Measurements from ENCODE around the gene TMPRSS11A.

The TMPRSS11A gene

GRCh38 chr4:67963356-67963755 is at the start of gene TMPRSS11A:
Gene TMPRSS11A (minus strand): TSS chr4:67963493. CDS start chr4:67963393, 100 bp downstream.
- DNase-seq = no peak

- no peak for DNase-seq
Observed at GRCh38 chr4:68011684-68012083, 48.4 kb upstream of the TMPRSS11A start.

GRCh38 chr4:68002906-68003305 is 39.6 kb upstream of the TMPRSS11A start:
- DNase-seq = no peak

- no peak for DNase-seq
Observed at GRCh38 chr4:67996127-67996526, 32.8 kb upstream of the TMPRSS11A start.

- no peak for DNase-seq
Observed at GRCh38 chr4:67988991-67989390, 25.7 kb upstream of the TMPRSS11A start.

GRCh38 chr4:67983333-67983732 is 20.0 kb upstream of the TMPRSS11A start:
- no peak for DNase-seq

- no peak for DNase-seq
Observed at GRCh38 chr4:67980512-67980911, 17.2 kb upstream of the TMPRSS11A start.

- no peak for DNase-seq
Observed at GRCh38 chr4:67973608-67974007, 10.3 kb upstream of the TMPRSS11A start.

- no peak for DNase-seq
Observed at GRCh38 chr4:67954890-67955289, 8.4 kb downstream of the TMPRSS11A start.

- DNase-seq = no peak
Observed at GRCh38 chr4:67941074-67941473, 22.2 kb downstream of the TMPRSS11A start.

- DNase-seq = no peak
Observed at GRCh38 chr4:67940506-67940905, 22.8 kb downstream of the TMPRSS11A start.

- no peak for DNase-seq
Observed at GRCh38 chr4:67939195-67939594, 24.1 kb downstream of the TMPRSS11A start.

GRCh38 chr4:67935888-67936287 is 27.4 kb downstream of the TMPRSS11A start:
- DNase-seq = no peak

GRCh38 chr4:67934628-67935027 is 28.7 kb downstream of the TMPRSS11A start:
- no peak for DNase-seq

GRCh38 chr4:67933755-67934154 is 29.5 kb downstream of the TMPRSS11A start:
- no peak for DNase-seq

GRCh38 chr4:67933038-67933437 is 30.3 kb downstream of the TMPRSS11A start:
- no peak for DNase-seq

- DNase-seq = no peak
Observed at GRCh38 chr4:67931256-67931655, 32.0 kb downstream of the TMPRSS11A start.

- no peak for DNase-seq
Observed at GRCh38 chr4:67929426-67929825, 33.9 kb downstream of the TMPRSS11A start.

- DNase-seq = no peak
Observed at GRCh38 chr4:67928546-67928945, 34.7 kb downstream of the TMPRSS11A start.

- no peak for DNase-seq
Observed at GRCh38 chr4:67927251-67927650, 36.0 kb downstream of the TMPRSS11A start.

GRCh38 chr4:67926485-67926884 is 36.8 kb downstream of the TMPRSS11A start:
- no peak for DNase-seq

GRCh38 chr4:67922697-67923096 is 40.6 kb downstream of the TMPRSS11A start:
- DNase-seq = no peak

- no peak for DNase-seq
Observed at GRCh38 chr4:67918428-67918827, 44.9 kb downstream of the TMPRSS11A start.

- DNase-seq = no peak
Observed at GRCh38 chr4:67915400-67915966, 47.8 kb downstream of the TMPRSS11A start.

- no peak for DNase-seq
Observed at GRCh38 chr4:67912080-67912479, 51.2 kb downstream of the TMPRSS11A start.

- DNase-seq = no peak
Observed at GRCh38 chr4:67911638-67912037, 51.7 kb downstream of the TMPRSS11A start.
